ENCODE data around the gene GALNT6. TPM values are rescaled to one million over a fixed set of nuclear protein-coding genes. Genes with fewer than 3 reads are reported as not detected.

Gene GALNT6
- total RNA-seq, 2 experiments from 2014 or later: 30.0 to 31.0 TPM

DNA sequence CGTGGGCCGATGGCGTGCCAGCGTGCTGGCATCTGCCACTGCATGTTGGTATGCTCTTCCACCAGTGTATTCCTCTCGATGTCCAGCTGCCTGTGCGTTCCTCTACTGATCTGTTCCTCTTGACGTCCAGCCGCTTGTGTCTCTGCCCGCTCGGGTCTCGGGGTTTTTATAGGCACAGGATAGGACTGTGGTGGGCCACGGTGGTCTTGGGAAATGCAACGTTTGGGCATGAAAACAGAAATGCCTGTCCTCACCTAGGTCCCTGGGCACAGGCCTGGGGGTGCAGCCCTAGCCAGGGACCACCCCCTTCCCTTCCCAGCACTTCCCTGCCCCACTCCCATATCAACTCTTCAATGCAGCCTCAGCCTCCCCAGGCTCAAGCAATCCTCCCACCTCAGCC, 10.3 kb upstream of the GALNT6 start:
- POLR2A ChIA-PET: no interaction called here
- ATAC-seq (ENCODE audit: low read depth): no peak

GRCh38 chr12:51401020-51401419, 9.8 kb upstream of the GALNT6 start:
- no peaks in the 10 kb centered on the region for H3K9me3 Mint-ChIP-seq
- no peak for ATAC-seq (ENCODE audit: low read depth)
- H3K4me1 Mint-ChIP-seq: peaks cover 2% of the 10 kb centered on the region
- no peak overlapping the region for H3K27ac Mint-ChIP-seq
- H3K4me3 Mint-ChIP-seq: no peak overlapping the region
- no peak for DNase-seq
- H3K36me3 Mint-ChIP-seq: peaks cover 5% of the 10 kb centered on the region
- peaks cover 6% of the 10 kb centered on the region for H3K27me3 Mint-ChIP-seq
- POLR2A ChIA-PET: no interaction called here

More for the DNA sequence above, 10.3 kb upstream of the GALNT6 start:
- Mint-ChIP-seq H3K36me3 (peaks cover 6% of the 10 kb centered on the region), H3K27me3 (peaks cover 6% of the 10 kb centered on the region), H3K9me3 (no peaks in the 10 kb centered on the region), H3K4me3 (no peak overlapping the region), H3K27ac (no peak overlapping the region), H3K4me1 (no peaks in the 10 kb centered on the region)
- no peak for DNase-seq

DNA sequence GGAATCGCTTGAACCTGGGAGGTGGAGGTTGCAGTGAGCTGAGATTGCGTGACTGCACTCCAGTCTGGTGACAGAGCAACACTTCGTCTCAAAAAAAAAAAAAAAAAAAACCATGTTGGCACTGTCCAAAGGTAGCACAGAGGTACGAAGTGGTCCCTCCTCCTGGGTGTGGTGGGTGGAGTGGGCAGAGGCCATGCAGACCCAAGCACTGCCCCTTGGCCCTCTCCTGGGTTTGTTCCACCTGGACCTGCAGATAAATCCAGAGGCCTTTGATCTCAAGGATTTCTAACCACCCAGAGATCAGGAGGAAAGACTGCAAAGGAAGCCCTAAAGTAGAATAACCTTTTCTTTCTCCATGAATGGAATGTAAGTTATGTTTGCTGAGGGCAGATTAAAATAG, 8.7 kb upstream of the GALNT6 start:
- no peak for ATAC-seq (ENCODE audit: low read depth)
- POLR2A ChIA-PET: no interaction called here
- no peaks in the 10 kb centered on the region for H3K9me3 Mint-ChIP-seq

GRCh38 chr12:51397670-51398069, 6.5 kb upstream of the GALNT6 start:
- ATAC-seq (ENCODE audit: low read depth) (no peak), DNase-seq (no peak)
- H3K27ac Mint-ChIP-seq: no peak overlapping the region
- H3K4me3 Mint-ChIP-seq: no peak overlapping the region
- H3K36me3 Mint-ChIP-seq: peaks cover 5% of the 10 kb centered on the region
- peaks cover 34% of the 10 kb centered on the region for H3K4me1 Mint-ChIP-seq
- H3K9me3 Mint-ChIP-seq: no peaks in the 10 kb centered on the region
- peaks cover 6% of the 10 kb centered on the region for H3K27me3 Mint-ChIP-seq
- POLR2A ChIA-PET: no interaction called here

More for the DNA sequence above, 8.7 kb upstream of the GALNT6 start:
- Mint-ChIP-seq H3K27me3 (peaks cover 6% of the 10 kb centered on the region), H3K4me3 (no peak overlapping the region), H3K36me3 (peaks cover 5% of the 10 kb centered on the region), H3K27ac (no peak overlapping the region), H3K4me1 (peaks cover 13% of the 10 kb centered on the region)
- DNase-seq: no peak

DNA sequence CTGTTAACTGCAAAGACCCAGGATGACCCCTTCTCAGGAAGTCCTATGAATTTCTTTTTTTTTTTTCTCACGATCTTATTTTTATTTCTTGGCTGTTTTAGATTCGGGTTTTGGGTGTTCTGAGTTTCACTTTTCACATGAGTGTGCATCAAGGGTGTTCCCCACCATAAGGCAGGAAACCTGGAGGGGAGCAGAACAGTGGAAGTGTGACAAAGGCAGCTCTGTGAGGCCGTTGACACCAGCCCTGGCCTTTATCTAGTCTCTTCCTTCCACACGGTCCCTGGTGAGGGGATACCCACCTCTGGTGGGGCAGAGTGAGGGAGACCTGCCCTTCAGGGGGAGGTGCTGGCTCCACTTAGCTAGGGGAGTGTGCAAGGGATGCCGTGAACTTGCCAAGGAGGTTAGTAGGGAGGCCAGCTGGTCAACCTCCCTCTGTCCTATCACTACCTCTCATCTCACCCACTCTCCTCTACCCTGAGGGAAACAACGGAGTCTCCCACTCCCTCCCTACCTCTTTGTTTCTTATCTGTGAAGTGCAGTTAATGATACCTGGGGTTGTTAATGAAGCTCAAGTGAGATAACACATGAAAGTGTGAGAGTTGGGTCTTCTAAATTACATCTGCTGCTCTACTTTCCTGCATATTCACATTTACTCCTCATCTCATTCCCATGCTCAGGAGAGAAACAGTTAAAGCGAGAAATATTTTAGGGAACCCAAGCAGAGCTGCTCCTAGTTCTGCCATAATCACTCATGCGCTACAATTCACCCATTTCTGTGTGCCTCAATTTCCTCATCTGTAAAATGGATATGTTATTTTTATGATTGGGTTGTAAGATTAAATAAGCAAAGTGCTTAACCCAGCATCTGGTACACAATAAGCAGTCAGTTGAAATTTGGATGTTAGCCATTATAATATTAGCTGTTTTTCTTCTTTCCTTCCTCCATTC, 4.4 kb upstream of the GALNT6 start:
- peak; percentile 46 for ATAC-seq (ENCODE audit: low read depth)
- peaks cover 39% of the 10 kb centered on the region for H3K4me1 Mint-ChIP-seq
- POLR2A ChIA-PET: interaction anchor here (0.7 to 3.6 kb wide), 4 partner anchors 12 to 157 kb away, joined by 3 to 20 read pairs (median 6); partner anchors contain the start of gene DAZAP2

DNA sequence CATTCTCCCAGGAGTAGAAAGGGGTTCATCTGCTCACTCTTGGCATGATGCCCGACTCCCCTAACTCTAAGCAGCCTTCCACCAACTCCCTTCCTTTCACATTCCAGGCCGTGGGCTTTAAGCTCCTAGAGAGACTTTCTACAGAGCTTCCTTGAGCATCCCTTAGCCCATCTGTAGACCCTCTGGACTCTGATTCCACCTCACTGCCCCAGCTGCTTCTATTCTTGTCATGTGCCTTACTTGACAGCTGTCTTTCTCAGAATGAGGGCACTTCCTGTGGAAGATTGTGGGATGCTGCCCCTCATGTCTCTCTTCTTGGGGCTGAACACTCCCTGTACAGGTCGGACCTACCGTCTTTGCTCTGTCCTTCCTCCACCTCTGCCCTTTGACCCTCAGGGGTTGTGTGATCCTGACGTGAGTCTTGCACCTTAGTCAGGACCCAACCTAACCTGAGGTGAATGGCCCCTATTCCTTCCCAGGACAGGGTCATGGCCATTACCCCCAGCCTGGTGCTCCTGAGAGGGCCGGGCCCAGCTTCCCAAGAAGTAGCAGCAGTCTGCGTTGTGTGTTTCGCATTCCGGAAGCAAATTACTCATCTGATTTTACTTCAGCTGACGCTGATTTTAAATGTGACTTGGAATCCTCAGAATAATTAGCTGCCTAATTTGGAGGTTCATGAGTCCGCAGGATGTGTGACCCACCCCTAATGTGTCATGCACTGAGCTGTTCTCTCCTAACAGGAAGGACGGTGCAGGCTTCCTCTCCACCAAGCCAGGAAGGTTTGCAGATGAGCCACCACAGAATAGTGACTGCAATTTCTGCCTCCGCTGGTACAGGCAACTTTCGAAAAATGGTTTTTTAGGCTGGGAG, 2.7 kb upstream of the GALNT6 start:
- H3K36me3 Mint-ChIP-seq: peaks cover 5% of the 10 kb centered on the region
- H3K4me3 Mint-ChIP-seq: peak overlapping the region; percentile 83
- POLR2A ChIA-PET: interaction anchor here (1.1 to 3.6 kb wide), 3 partner anchors 11 to 30 kb away, joined by 4 to 20 read pairs (median 6); partner anchors contain the start of gene SLC4A8
- no peaks in the 10 kb centered on the region for H3K9me3 Mint-ChIP-seq
- H3K27ac Mint-ChIP-seq: peak overlapping the region; percentile 90
- peaks cover 51% of the 10 kb centered on the region for H3K4me1 Mint-ChIP-seq
- ATAC-seq (ENCODE audit: low read depth): peak; percentile 48
- DNase-seq: no peak
- H3K27me3 Mint-ChIP-seq: peaks cover 3% of the 10 kb centered on the region

More for the DNA sequence above, 4.4 kb upstream of the GALNT6 start:
- Mint-ChIP-seq H3K4me3 (peak overlapping the region; percentile 83), H3K27ac (peak overlapping the region; percentile 90), H3K27me3 (peaks cover 6% of the 10 kb centered on the region), H3K9me3 (no peaks in the 10 kb centered on the region), H3K36me3 (peaks cover 5% of the 10 kb centered on the region)
- DNase-seq: peak; percentile 49

DNA sequence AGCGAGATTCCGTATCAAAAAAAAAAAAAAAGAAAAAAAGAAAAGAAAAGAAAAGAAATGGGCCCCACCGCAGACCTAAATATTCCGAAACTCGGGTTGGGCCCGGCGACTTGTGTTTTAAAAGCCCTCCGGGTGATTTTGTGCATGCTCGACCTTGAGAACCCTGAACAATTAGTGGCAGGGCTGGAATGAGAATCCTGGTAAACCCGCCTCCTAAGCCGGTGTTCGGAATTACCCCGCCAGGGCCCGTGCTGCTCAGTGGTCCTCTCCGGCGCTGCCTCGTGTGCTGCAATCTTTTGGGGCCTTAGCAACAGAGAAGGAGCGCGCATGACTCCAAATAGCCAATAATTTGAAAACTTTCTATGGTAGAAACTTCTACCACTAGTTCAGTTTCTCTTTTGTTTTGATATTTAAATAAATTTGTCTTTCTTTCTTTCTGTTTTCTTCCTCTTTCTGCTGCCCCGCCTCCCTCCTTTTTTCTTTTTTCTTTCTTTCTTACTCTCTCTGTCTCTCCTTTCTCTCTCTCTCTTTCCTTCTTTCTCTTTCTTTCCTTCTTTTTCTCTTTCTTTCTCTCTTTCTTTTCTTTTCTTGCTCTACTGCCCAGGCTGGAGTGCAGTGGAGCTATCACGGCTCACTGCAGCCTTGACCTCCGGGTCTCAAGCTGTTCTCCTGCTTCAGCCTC, 1.5 kb upstream of the GALNT6 start:
- DNase-seq (peak; percentile 38), ATAC-seq (ENCODE audit: low read depth) (no peak)
- Mint-ChIP-seq H3K4me1 (peaks cover 62% of the 10 kb centered on the region), H3K36me3 (peaks cover 2% of the 10 kb centered on the region), H3K27me3 (no peaks in the 10 kb centered on the region), H3K9me3 (no peaks in the 10 kb centered on the region), H3K27ac (peak overlapping the region; percentile 90), H3K4me3 (peak overlapping the region; percentile 83)
- POLR2A ChIA-PET: interaction anchor here (0.7 to 4.4 kb wide), 6 partner anchors 9 to 534 kb away, joined by 3 to 35 read pairs (median 5); no protein-coding TSS in a partner anchor

DNA sequence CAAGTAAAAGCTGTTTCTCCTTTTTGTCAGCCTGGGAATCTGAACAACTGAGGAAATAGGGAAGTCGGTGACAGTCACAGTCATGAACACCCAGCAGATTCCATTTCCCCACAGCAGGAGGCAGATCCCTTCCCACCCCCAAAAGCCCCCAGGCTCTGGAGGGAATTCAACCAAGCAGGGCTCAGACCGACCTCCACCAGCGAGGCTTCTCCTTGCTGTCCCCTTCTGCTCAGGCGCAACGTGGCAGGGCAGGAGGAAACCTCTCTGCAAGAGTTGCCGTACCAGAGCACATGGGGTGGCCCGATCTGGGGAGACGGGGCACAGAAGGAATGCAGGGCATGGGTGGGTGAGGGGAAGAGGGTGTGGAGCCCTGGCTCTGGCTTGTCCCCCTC, 319 bp downstream of the GALNT6 start:
- H3K36me3 Mint-ChIP-seq: peaks cover 6% of the 10 kb centered on the region
- ATAC-seq (ENCODE audit: low read depth) (peak; percentile 14), DNase-seq (no peak)
- POLR2A ChIA-PET: interaction anchor here (1.3 to 4.4 kb wide), 2 partner anchors 19 to 22 kb away, joined by 4 to 35 read pairs; no protein-coding TSS in a partner anchor
- H3K27me3 Mint-ChIP-seq: no peaks in the 10 kb centered on the region
- H3K4me1 Mint-ChIP-seq: peaks cover 67% of the 10 kb centered on the region
- H3K4me3 Mint-ChIP-seq: peak overlapping the region; percentile 97
- H3K27ac Mint-ChIP-seq: peak overlapping the region; percentile 93
- no peaks in the 10 kb centered on the region for H3K9me3 Mint-ChIP-seq

DNA sequence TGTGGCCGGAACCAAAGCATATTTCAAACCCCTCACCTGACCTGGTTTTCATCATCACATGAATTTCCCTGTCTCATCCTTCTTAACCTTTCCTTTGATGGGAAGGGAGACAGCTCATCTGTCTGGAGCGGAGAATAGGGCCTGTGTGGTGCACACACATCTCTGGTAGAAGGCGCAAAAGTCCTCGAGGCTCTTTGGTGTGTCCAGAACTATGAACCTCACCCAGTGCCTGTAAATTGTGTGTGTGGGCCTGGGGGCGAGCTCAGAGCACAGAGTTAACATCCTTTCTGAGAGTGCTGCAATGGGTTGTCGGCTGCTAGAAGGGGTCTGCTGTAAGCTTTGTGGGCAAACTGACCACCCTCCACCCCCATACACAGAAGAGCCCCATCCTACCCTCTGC, 749 bp downstream of the GALNT6 start:
- POLR2A ChIA-PET: interaction anchor here (0.6 to 4.4 kb wide), 4 partner anchors 10 to 626 kb away, joined by 3 to 35 read pairs (median 3); no protein-coding TSS in a partner anchor
- H3K27me3 Mint-ChIP-seq: no peaks in the 10 kb centered on the region
- H3K27ac Mint-ChIP-seq: peak overlapping the region; percentile 93
- H3K4me3 Mint-ChIP-seq: peak overlapping the region; percentile 97
- H3K9me3 Mint-ChIP-seq: no peaks in the 10 kb centered on the region
- no peak for DNase-seq
- H3K36me3 Mint-ChIP-seq: peaks cover 7% of the 10 kb centered on the region
- no peak for ATAC-seq (ENCODE audit: low read depth)
- H3K4me1 Mint-ChIP-seq: peaks cover 64% of the 10 kb centered on the region

GRCh38 chr12:51389302-51389999, 1.8 kb downstream of the GALNT6 start:
- no peaks in the 10 kb centered on the region for H3K27me3 Mint-ChIP-seq
- peaks cover 56% of the 10 kb centered on the region for H3K4me1 Mint-ChIP-seq
- DNase-seq: no peak
- peak overlapping the region; percentile 53 for H3K4me3 Mint-ChIP-seq
- peak overlapping the region; percentile 64 for H3K27ac Mint-ChIP-seq
- POLR2A ChIA-PET: interaction anchor here (1.0 to 4.4 kb wide), 3 partner anchors 9 to 625 kb away, joined by 3 to 35 read pairs (median 3); no protein-coding TSS in a partner anchor
- H3K9me3 Mint-ChIP-seq: no peaks in the 10 kb centered on the region
- no peak for ATAC-seq (ENCODE audit: low read depth)
- peaks cover 7% of the 10 kb centered on the region for H3K36me3 Mint-ChIP-seq

DNA sequence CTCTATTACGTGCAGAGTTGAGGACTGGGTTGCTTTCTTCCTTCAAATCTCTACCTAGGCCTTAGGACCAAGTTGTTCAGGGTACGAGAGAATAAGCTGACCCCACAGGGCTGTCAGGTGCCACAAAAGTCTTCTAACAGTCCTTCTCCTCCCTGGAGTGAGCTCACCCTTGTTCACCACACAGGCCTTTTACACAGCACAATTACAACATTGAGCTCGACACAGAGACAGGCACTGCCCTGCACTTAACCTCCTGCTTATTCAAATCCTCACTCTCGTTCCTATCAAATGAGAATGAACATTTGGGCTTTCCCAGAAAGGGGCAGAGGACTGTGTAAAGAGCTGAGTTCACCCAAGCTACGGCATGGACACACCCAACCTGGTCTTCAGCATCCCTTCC, 2.4 kb downstream of the GALNT6 start:
- no peak overlapping the region for H3K27ac Mint-ChIP-seq
- H3K4me3 Mint-ChIP-seq: no peak overlapping the region

More for the DNA sequence above, 2.4 kb downstream of the GALNT6 start:
- POLR2A ChIA-PET: interaction anchor here (4.4 kb wide), 1 partner anchor 20 kb away, joined by 35 read pairs; no protein-coding TSS in a partner anchor
- Mint-ChIP-seq H3K36me3 (peaks cover 7% of the 10 kb centered on the region), H3K9me3 (no peaks in the 10 kb centered on the region), H3K27me3 (no peaks in the 10 kb centered on the region), H3K4me1 (peaks cover 55% of the 10 kb centered on the region)
- ATAC-seq (ENCODE audit: low read depth) (no peak), DNase-seq (no peak)

All from activated naive CD8-positive, alpha-beta T cell treated with anti-CD3 and anti-CD28 coated beads, Interleukin-2, amount 10 ng/mL, durations not matched to agents 7 days and 5 days (primary cell).